H1 (cell line): Measurements from ENCODE around the gene KIF4A. TPM values are rescaled to one million over a fixed set of nuclear protein-coding genes. Genes with fewer than 3 reads are reported as not detected.

Source experiments
- CTCF ChIA-PET: fragments of 300-600 bp; sonication (Branson Sonifier 250); formaldehyde crosslinking; loops from one replicate; lab custom pipeline; 2021; ENCODE audit not compliant: partially characterized antibody; lab: Charles Lee
- POLR2A ChIA-PET: fragments of 300-600 bp; sonication (Branson Sonifier 250); formaldehyde crosslinking; loops from one replicate; lab custom pipeline; 2021; ENCODE audit warnings: inconsistent platforms; ENCODE audit not compliant: partially characterized antibody; lab: Charles Lee
- DNase-seq, 2 experiments: peaks; one replicate each; pipeline versions ENCODE4 v3.0.0 to v3.0.0-alpha.2; 2010 to 2022; ENCODE audit warnings: low spot score in 2 of 2, low read depth in 1 of 2, mixed read lengths in 1 of 2
- FAIRE-seq: peaks from 2 replicates; lab custom pipeline; 2011; peaks lifted over from hg19 to GRCh38; lab: Jason Lieb, UNC
- H2AFZ ChIP-seq: 2 replicates; pipeline ENCODE4 v1.8.1; 2012; ENCODE audit warnings: low read length, inconsistent platforms
- H2AK5ac ChIP-seq: 2 replicates; pipeline ENCODE4 v1.6.1; 2013; ENCODE audit warnings: low read depth, low read length
- H2BK120ac ChIP-seq: replicated peaks from 2 replicates; pipeline ENCODE3; 2013; ENCODE audit warnings: low read depth, low read length, inconsistent platforms
- H2BK12ac ChIP-seq: 2 replicates; pipeline ENCODE4 v1.6.1; 2013; ENCODE audit warnings: low read depth, low read length
- H2BK15ac ChIP-seq: 2 replicates; pipeline ENCODE4 v1.6.1; 2013; ENCODE audit warnings: low read length
- H2BK20ac ChIP-seq: 2 replicates; pipeline ENCODE4 v1.6.1; 2013; ENCODE audit warnings: low read length
- H2BK5ac ChIP-seq: 2 replicates; pipeline ENCODE4 v1.6.1; 2013; ENCODE audit warnings: low read depth, low read length
- H3K14ac ChIP-seq: 2 replicates; pipeline ENCODE4 v1.6.1; 2013; ENCODE audit warnings: inconsistent platforms; ENCODE audit not compliant: insufficient read length
- H3K18ac ChIP-seq: 2 replicates; pipeline ENCODE4 v1.6.1; 2013; ENCODE audit warnings: low read length; ENCODE audit errors: extremely low read depth
- H3K23ac ChIP-seq: 2 replicates; pipeline ENCODE4 v1.6.1; 2013; ENCODE audit warnings: inconsistent platforms; ENCODE audit not compliant: insufficient read length
- H3K23me2 ChIP-seq: 2 replicates; pipeline ENCODE4 v1.6.1; 2013; ENCODE audit warnings: low read depth, low read length
- H3K27ac ChIP-seq: 2 replicates; pipeline ENCODE4 v1.6.1; 2011; ENCODE audit warnings: low read depth, low read length, inconsistent platforms
- H3K27me3 ChIP-seq, 4 experiments: replicated peaks in 1 of 4; 1 replicate in 1 of 4; 2 replicates in 3 of 4; pipeline versions ENCODE4 v1.6.1 to v1.8.1; 2011 to 2013; ENCODE audit warnings: low read length in 3 of 4, mild to moderate bottlenecking in 3 of 4, inconsistent platforms in 2 of 4, mixed read lengths in 2 of 4, moderate library complexity in 1 of 4; ENCODE audit not compliant: control insufficient read depth in 3 of 4, insufficient read depth in 3 of 4; ENCODE audit errors: extremely low read depth in 1 of 4
- H3K36me3 ChIP-seq, 4 experiments: 2 replicates each; pipeline versions ENCODE4 v1.6.1 to v1.8.1; 2011 to 2013; ENCODE audit warnings: mild to moderate bottlenecking in 4 of 4, low read length in 3 of 4, moderate library complexity in 2 of 4, control low read depth in 1 of 4, inconsistent platforms in 1 of 4; ENCODE audit not compliant: insufficient read depth in 4 of 4, control insufficient read depth in 2 of 4
- H3K4ac ChIP-seq: replicated peaks from 2 replicates; pipeline ENCODE3; 2013; ENCODE audit warnings: low read length, low read depth, mixed read lengths, inconsistent platforms; ENCODE audit not compliant: insufficient read length
- H3K4me1 ChIP-seq, 4 experiments: replicated peaks in 1 of 4; 1 replicate in 1 of 4; 2 replicates in 3 of 4; pipeline versions ENCODE4 v1.6.1 to v1.8.1; 2011 to 2013; ENCODE audit warnings: low read length in 3 of 4, inconsistent platforms in 2 of 4, mixed read lengths in 1 of 4; ENCODE audit not compliant: insufficient read depth in 4 of 4, control insufficient read depth in 3 of 4
- H3K4me2 ChIP-seq, 2 experiments: 2 replicates each; pipeline versions ENCODE4 v1.6.1 to v1.8.1; 2011 to 2013; ENCODE audit warnings: low read depth in 2 of 2, low read length in 2 of 2, control low read depth in 1 of 2, inconsistent platforms in 1 of 2, mild to moderate bottlenecking in 1 of 2; ENCODE audit not compliant: insufficient read depth in 1 of 2
- H3K4me3 ChIP-seq, 4 experiments: fragments of 200-600, 300-600 bp in 1 of 4; sonication (generic), shearing (Covaris generic), sonication (Bioruptor Twin) in 1 of 4; 2 replicates each; pipeline versions ENCODE4 v1.5.1 to v1.8.1; 2011 to 2016; ENCODE audit warnings: low read length in 4 of 4, low read depth in 3 of 4, control low read depth in 2 of 4, inconsistent platforms in 2 of 4, mild to moderate bottlenecking in 2 of 4, mixed read lengths in 1 of 4, moderate library complexity in 1 of 4; ENCODE audit not compliant: insufficient read depth in 2 of 4; ENCODE audit errors: extremely low read depth in 1 of 4
- H3K56ac ChIP-seq: replicated peaks from 2 replicates; pipeline ENCODE3; 2013; ENCODE audit warnings: low read depth, mild to moderate bottlenecking, mixed read lengths, low read length, inconsistent platforms; ENCODE audit not compliant: insufficient read length
- H3K79me1 ChIP-seq: 2 replicates; pipeline ENCODE4 v1.6.1; 2013; ENCODE audit warnings: low read depth, low read length, control low read depth
- H3K79me2 ChIP-seq, 2 experiments: 2 replicates each; pipeline versions ENCODE4 v1.6.1 to v1.8.1; 2012 to 2013; ENCODE audit warnings: low read length in 2 of 2, mild to moderate bottlenecking in 2 of 2, inconsistent platforms in 1 of 2; ENCODE audit not compliant: insufficient read depth in 2 of 2, control insufficient read depth in 1 of 2
- H3K9ac ChIP-seq, 4 experiments: replicated peaks in 1 of 4; 1 replicate in 1 of 4; 2 replicates in 3 of 4; pipeline versions ENCODE4 v1.6.1 to v1.8.1; 2011 to 2013; ENCODE audit warnings: low read depth in 3 of 4, low read length in 3 of 4, control low read depth in 2 of 4, mild to moderate bottlenecking in 2 of 4, moderate library complexity in 2 of 4, inconsistent platforms in 1 of 4; ENCODE audit errors: extremely low read depth in 1 of 4
- H3K9me3 ChIP-seq, 2 experiments: 2 replicates each; pipeline versions ENCODE4 v1.6.1 to v1.8.1; 2012 to 2013; ENCODE audit warnings: mild to moderate bottlenecking in 2 of 2, moderate library complexity in 2 of 2, control low read depth in 1 of 2, inconsistent platforms in 1 of 2, low read depth in 1 of 2, low read length in 1 of 2, mixed read lengths in 1 of 2; ENCODE audit not compliant: insufficient read depth in 2 of 2
- H4K20me1 ChIP-seq, 2 experiments: replicated peaks in 1 of 2; 2 replicates each; pipeline versions ENCODE3 to v1.8.1; 2011 to 2013; ENCODE audit warnings: inconsistent platforms in 2 of 2, low read length in 2 of 2, mild to moderate bottlenecking in 1 of 2; ENCODE audit not compliant: insufficient read depth in 2 of 2, control insufficient read depth in 1 of 2
- H4K5ac ChIP-seq: 2 replicates; pipeline ENCODE4 v1.6.1; 2013; ENCODE audit warnings: low read length, low read depth, mixed read lengths, inconsistent platforms; ENCODE audit not compliant: insufficient read length
- H4K8ac ChIP-seq: 2 replicates; pipeline ENCODE4 v1.8.0; 2013; ENCODE audit warnings: mild to moderate bottlenecking, moderate library complexity, low read length, inconsistent platforms; ENCODE audit not compliant: insufficient read depth; ENCODE audit errors: extremely low read depth
- H4K91ac ChIP-seq: replicated peaks from 2 replicates; pipeline ENCODE3; 2013; ENCODE audit warnings: low read length, mixed read lengths, inconsistent platforms; ENCODE audit not compliant: insufficient read length
- BRCA1 ChIP-seq: IDR thresholded peaks from 2 replicates; pipeline ENCODE4 v1.6.1; 2012; ENCODE audit warnings: low read depth, low read length, improper control_type of control experiment
- CBX8 ChIP-seq: fragments of 300-800, 300-1000 bp; sonication (generic); IDR thresholded peaks from 2 replicates; pipeline ENCODE4 v1.7.1; 2016; ENCODE audit warnings: low read depth, low read length, borderline replicate concordance
- CTBP2 ChIP-seq: IDR thresholded peaks from 2 replicates; pipeline ENCODE4 v1.7.0; 2011; ENCODE audit warnings: borderline replicate concordance, mild to moderate bottlenecking, moderate library complexity, mixed read lengths, low read length; ENCODE audit not compliant: insufficient read depth, insufficient read length
- EP300 ChIP-seq, 2 experiments: IDR thresholded peaks; 1 replicate in 1 of 2; 2 replicates in 1 of 2; pipeline ENCODE4 v1.6.1; 2011 to 2012; ENCODE audit warnings: low read depth in 2 of 2, low read length in 2 of 2, mild to moderate bottlenecking in 2 of 2, borderline replicate concordance in 1 of 2, inconsistent platforms in 1 of 2, moderate library complexity in 1 of 2
- GTF2F1 ChIP-seq: IDR thresholded peaks from 2 replicates; pipeline ENCODE4 v1.6.1; 2012; ENCODE audit warnings: low read depth, low read length, improper control_type of control experiment, borderline replicate concordance
- HDAC2 ChIP-seq, 2 experiments: fragments of 300-600 bp in 1 of 2; sonication (generic) in 1 of 2; IDR thresholded peaks; 2 replicates each; pipeline ENCODE4 v1.6.1; 2011 to 2012; ENCODE audit warnings: low read depth in 2 of 2, low read length in 2 of 2, mild to moderate bottlenecking in 2 of 2, moderate library complexity in 2 of 2, borderline replicate concordance in 1 of 2, inconsistent platforms in 1 of 2
- RAD21 ChIP-seq, 2 experiments: IDR thresholded peaks in 1 of 2; conservative IDR thresholded peaks in 1 of 2; 2 replicates each; pipeline ENCODE4 v1.6.1; 2011; ENCODE audit warnings: low read depth in 2 of 2, low read length in 2 of 2, improper control_type of control experiment in 1 of 2, inconsistent platforms in 1 of 2, mild to moderate bottlenecking in 1 of 2, moderate library complexity in 1 of 2
- SP4 ChIP-seq: IDR thresholded peaks from 2 replicates; pipeline ENCODE4 v1.6.1; 2012; ENCODE audit warnings: low read length, inconsistent platforms
- USF2 ChIP-seq: IDR thresholded peaks from 2 replicates; pipeline ENCODE4 v1.6.1; 2011; ENCODE audit warnings: low read length, improper control_type of control experiment
- WGBS, 2 experiments: shearing (Covaris generic) in 1 of 2; methylation state at CpG; one replicate each; pipeline versions ENCODE4 v1.1.6 to v1.1.7; 2013 to 2015; ENCODE audit warnings: low lambda C conversion rate in 2 of 2, mixed read lengths in 2 of 2, inconsistent platforms in 1 of 2, low coverage in 1 of 2, missing lambda C conversion rate in 1 of 2; ENCODE audit not compliant: insufficient replicate concordance in 2 of 2, insufficient coverage in 1 of 2, insufficient read length in 1 of 2; ENCODE audit errors: extremely low coverage in 1 of 2, missing lambda C conversion rate in 1 of 2; 5-methylcytosine and 5-hydroxymethylcytosine counted together
- polyA plus RNA-seq, 7 experiments: library from polyadenylated mRNA; depleted of rRNA in 3 of 7; stranded (reverse) in 5 of 7; unstranded in 2 of 7; fragments of >200 nt in 5 of 7; fragments of 200-250 nt in 2 of 7; gene quantifications; 1 replicate in 5 of 7; 2 replicates in 1 of 7; 4 replicates in 1 of 7; pipeline versions ENCODE4 v1.2.1 to v1.2.3, GENCODE V29; 2011 to 2013; ENCODE audit warnings: missing spikeins in 2 of 7, mixed read lengths in 2 of 7
- total RNA-seq: library from RNA; stranded (reverse); fragmentation: NEBNext Ultra II Directional; extraction: Animal tissue kit (Norgen Biotek cat#: 25700); gene quantifications from 2 replicates; pipeline ENCODE4 v1.2.1, GENCODE V29; 2021

The KIF4A gene
- total and polyA plus RNA-seq, 2 of the 8 experiments (the other 6 are each of a cell fraction or from before 2014, with no cell fraction given): 10.9 to 35.7 TPM

- H2BK5ac ChIP-seq: no peak overlapping the region
- H3K4me2 ChIP-seq: no peak overlapping the region
- H2AK5ac ChIP-seq: no peak overlapping the region
- CTCF ChIA-PET: no interaction called here
- H3K27me3 ChIP-seq: no peaks in the 10 kb centered on the region
- POLR2A ChIA-PET: no interaction called here
- H3K36me3 ChIP-seq: peaks cover 0 to 14% (median 5%) of the 10 kb centered on the region in 4 experiments; a peak in 4 of 8 replicates
- H3K4me1 ChIP-seq: no peaks in the 10 kb centered on the region; a peak in 2 of 7 replicates
- no peak overlapping the region for H3K23ac ChIP-seq
- 0% methylated on average over 1 of the region's 1 CpG; no CpG with 5 or more reads in 1 of the 2 experiments for WGBS, 2 experiments
- H3K9ac ChIP-seq: no peak overlapping the region
- no peak overlapping the region for H2AFZ ChIP-seq
- H2BK120ac ChIP-seq: no peak overlapping the region
- H2BK12ac ChIP-seq: no peak overlapping the region
- no peak overlapping the region for H3K4me3 ChIP-seq
- no peak overlapping the region for H3K27ac ChIP-seq
- H4K91ac ChIP-seq: no peak overlapping the region
- H3K23me2 ChIP-seq: no peaks in the 10 kb centered on the region; the same call in 1 of the 2 replicates
- H3K18ac ChIP-seq: no peak overlapping the region
- no peak overlapping the region for H4K8ac ChIP-seq
- H3K14ac ChIP-seq: no peak overlapping the region
- H3K4ac ChIP-seq: no peak overlapping the region
- no peaks in the 10 kb centered on the region for H3K9me3 ChIP-seq
- DNase-seq (no peak), FAIRE-seq (no peak)
- H3K79me1 ChIP-seq: no peaks in the 10 kb centered on the region; the same call in 1 of the 2 replicates
- H3K56ac ChIP-seq: no peak overlapping the region
- no peaks in the 10 kb centered on the region for H4K20me1 ChIP-seq
- H2BK15ac ChIP-seq: no peak overlapping the region
- H4K5ac ChIP-seq: no peak overlapping the region
- peaks cover 0 to 18% of the 10 kb centered on the region in 2 experiments; a peak in 2 of 4 replicates for H3K79me2 ChIP-seq
- no peak overlapping the region for H2BK20ac ChIP-seq
- TF ChIP-seq EP300 (IDR thresholded peaks at IDR 0.05; ENCODE audit: borderline replicate concordance in 1 of 2, low read depth in 2 of 2, low read length in 2 of 2) (no peak), USF2 (no peak), CBX8 (no peak), BRCA1 (no peak), GTF2F1 (no peak), HDAC2 (IDR thresholded peaks at IDR 0.05; ENCODE audit: borderline replicate concordance in 1 of 2, low read depth in 2 of 2, low read length in 2 of 2) (no peak), RAD21 (IDR thresholded peaks at IDR 0.05 in 1 of 2, conservative IDR thresholded peaks at IDR 0.05 in 1 of 2; ENCODE audit: low read depth in 2 of 2, low read length in 2 of 2) (no peak), SP4 (no peak), CTBP2 (no peak)
These were observed 2.9 kb downstream of the KIF4A start for GRCh38 chrX:70292788-70293187.
